HG03342 (cell line): ENCODE measurements around the gene OPRL1.

Experiments
- ATAC-seq: cut with Tn5 transposase; IDR thresholded peaks from one replicate; pipeline ENCODE4 v1.9.1; 2021; ENCODE audit warnings: mild to moderate bottlenecking, moderate library complexity; ENCODE audit not compliant: unreplicated experiment

OPRL1 gene

GRCh38 chr20:64041781-64042053 is 38.2 kb upstream of the OPRL1 start:
- no peak for ATAC-seq

- no peak for ATAC-seq
Measured at GRCh38 chr20:64042054-64042781, 37.7 kb upstream of the OPRL1 start.

GRCh38 chr20:64043768-64044167 is 36.1 kb upstream of the OPRL1 start:
- no peak for ATAC-seq

GRCh38 chr20:64044484-64045247 is 35.2 kb upstream of the OPRL1 start:
- ATAC-seq: no peak

GRCh38 chr20:64045346-64046011 is 34.4 kb upstream of the OPRL1 start:
- no peak for ATAC-seq

GRCh38 chr20:64047046-64047389 is 32.9 kb upstream of the OPRL1 start:
- no peak for ATAC-seq

GRCh38 chr20:64047968-64048401 is 31.9 kb upstream of the OPRL1 start:
- ATAC-seq: no peak

- no peak for ATAC-seq
Measured at GRCh38 chr20:64048402-64049044, 31.4 kb upstream of the OPRL1 start.

GRCh38 chr20:64049060-64049877 is 30.6 kb upstream of the OPRL1 start, which contains the start of gene SOX18:
TSS of gene SOX18 (minus strand) at chr20:64049639. CDS start at chr20:64049516, 123 bp downstream.
- ATAC-seq: no peak

GRCh38 chr20:64049878-64050260 is 30.0 kb upstream of the OPRL1 start:
- no peak for ATAC-seq

- no peak for ATAC-seq
Measured at GRCh38 chr20:64050261-64051032, 29.4 kb upstream of the OPRL1 start.

- no peak for ATAC-seq
Measured at GRCh38 chr20:64051033-64051452, 28.8 kb upstream of the OPRL1 start.

GRCh38 chr20:64051561-64052325 is 28.1 kb upstream of the OPRL1 start:
- ATAC-seq: no peak

- no peak for ATAC-seq
Measured at GRCh38 chr20:64052326-64052722, 27.6 kb upstream of the OPRL1 start.

- no peak for ATAC-seq
Measured at GRCh38 chr20:64052987-64053840, 26.7 kb upstream of the OPRL1 start.

GRCh38 chr20:64053841-64054661 is 25.8 kb upstream of the OPRL1 start:
- no peak for ATAC-seq

GRCh38 chr20:64055396-64055892 is 24.4 kb upstream of the OPRL1 start:
- no peak for ATAC-seq
